ENCODE results near the gene ERCC2. TPM values are rescaled to one million over a fixed set of nuclear protein-coding genes. Genes with fewer than 3 reads are reported as not detected.

The ERCC2 gene
- total and polyA plus RNA-seq, 2 of the 8 experiments (the other 6 are each of a cell fraction or from before 2014, with no cell fraction given) = 107 to 117 TPM

DNA sequence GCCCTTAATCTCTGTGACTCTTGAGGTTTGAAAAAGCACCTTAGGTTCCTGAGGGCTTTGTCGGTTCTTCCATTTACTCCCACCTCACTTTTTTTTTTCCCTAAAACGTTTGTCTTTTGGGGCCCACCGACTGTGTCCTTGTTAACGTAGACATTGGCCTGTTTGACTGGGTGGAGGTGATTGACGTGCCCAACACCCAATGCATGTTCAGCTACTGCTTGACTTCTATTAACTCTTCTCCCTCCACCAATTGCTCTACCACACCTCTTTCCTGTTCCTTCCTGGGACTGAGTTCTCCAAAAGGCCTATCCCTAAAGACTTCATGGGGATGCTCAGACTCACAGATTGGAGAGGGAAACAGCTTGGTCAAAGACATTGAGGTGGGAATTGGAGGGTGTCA lies 65.0 kb downstream of the ERCC2 start:
- DNase-seq (ENCODE audit: low read depth in 1 of 2, low spot score in 2 of 2) = no peak
- Histone ChIP-seq H2BK12ac (ENCODE audit: low read depth, low read length) (no peak overlapping the region), H4K8ac (ENCODE audit: extremely low read depth, insufficient read depth, low read length) (no peak overlapping the region), H2AFZ (ENCODE audit: low read length) (no peak overlapping the region), H3K27me3 (replicated peaks in 1 of 4; ENCODE audit: control insufficient read depth in 3 of 4, extremely low read depth in 1 of 4, insufficient read depth in 3 of 4, low read length in 3 of 4) (peaks cover 0 to 13% (median 10%) of the 10 kb centered on the region in 4 experiments; a peak in 3 of 7 replicates), H2BK20ac (ENCODE audit: low read length) (0 out of 2 replicates have a peak overlapping the region, but pooled peaks have one; percentile 43), H3K27ac (ENCODE audit: low read depth, low read length) (no peak overlapping the region), H2BK5ac (ENCODE audit: low read depth, low read length) (no peak overlapping the region), H4K5ac (ENCODE audit: insufficient read length, low read depth, low read length) (no peak overlapping the region), H3K23ac (ENCODE audit: insufficient read length) (no peak overlapping the region), H3K56ac (replicated peaks; ENCODE audit: insufficient read length, low read depth, low read length) (no peak overlapping the region), H2BK15ac (ENCODE audit: low read length) (no peak overlapping the region), H3K79me1 (ENCODE audit: low read depth, low read length) (no peaks in the 10 kb centered on the region), H2AK5ac (ENCODE audit: low read depth, low read length) (0 out of 2 replicates have a peak overlapping the region, but pooled peaks have one; percentile 86), H3K36me3 (ENCODE audit: control insufficient read depth in 2 of 4, insufficient read depth in 4 of 4, low read length in 3 of 4) (no peaks in the 10 kb centered on the region; a peak in 1 of 8 replicates), H3K23me2 (ENCODE audit: low read depth, low read length) (no peaks in the 10 kb centered on the region), H3K9ac (replicated peaks in 1 of 4; ENCODE audit: extremely low read depth in 1 of 4, low read depth in 3 of 4, low read length in 3 of 4) (no peak overlapping the region), H2BK120ac (replicated peaks; ENCODE audit: low read depth, low read length) (no peak overlapping the region), H4K20me1 (replicated peaks in 1 of 2; ENCODE audit: control insufficient read depth in 1 of 2, insufficient read depth in 2 of 2, low read length in 2 of 2) (no peaks in the 10 kb centered on the region), H3K4me3 (ENCODE audit: extremely low read depth in 1 of 4, insufficient read depth in 2 of 4, low read depth in 3 of 4, low read length in 4 of 4) (no peak overlapping the region), H3K9me3 (ENCODE audit: insufficient read depth in 2 of 2, low read depth in 1 of 2, low read length in 1 of 2) (no peaks in the 10 kb centered on the region), H3K4me1 (replicated peaks in 1 of 4; ENCODE audit: control insufficient read depth in 3 of 4, insufficient read depth in 4 of 4, low read length in 3 of 4) (no peaks in the 10 kb centered on the region; a peak in 2 of 7 replicates), H3K14ac (ENCODE audit: insufficient read length) (no peak overlapping the region), H3K79me2 (ENCODE audit: control insufficient read depth in 1 of 2, insufficient read depth in 2 of 2, low read length in 2 of 2) (no peaks in the 10 kb centered on the region), H3K4me2 (ENCODE audit: insufficient read depth in 1 of 2, low read depth in 2 of 2, low read length in 2 of 2) (no peak overlapping the region), H3K4ac (replicated peaks; ENCODE audit: insufficient read length, low read depth, low read length) (no peak overlapping the region), H3K18ac (ENCODE audit: extremely low read depth, low read length) (no peak overlapping the region), H4K91ac (replicated peaks; ENCODE audit: insufficient read length, low read length) (no peak overlapping the region)
- ChIA-PET CTCF (ENCODE audit: partially characterized antibody) (interaction anchor here (0.6 to 1.0 kb wide), 2 partner anchors 9 to 1332 kb away, joined by 3 read pairs; no protein-coding TSS in a partner anchor), POLR2A (ENCODE audit: partially characterized antibody) (interaction anchor here (0.6 to 1.4 kb wide), 3 partner anchors 19 to 61 kb away, joined by 3 to 4 read pairs (median 3); no protein-coding TSS in a partner anchor)
- no peak for FAIRE-seq
- WGBS, 2 experiments (ENCODE audit: extremely low coverage in 1 of 2, insufficient coverage in 1 of 2, insufficient read length in 1 of 2, insufficient replicate concordance in 2 of 2, low coverage in 1 of 2, low lambda C conversion rate in 2 of 2, missing lambda C conversion rate in 1 of 2) = 52% methylated on average over 5 of the region's 5 CpGs; no CpG with 5 or more reads in 1 of the 2 experiments
- TF ChIP-seq TAF1 (IDR thresholded peaks at IDR 0.05; ENCODE audit: low read depth, low read length) (no peak), CBX5 (IDR thresholded peaks at IDR 0.05; ENCODE audit: low read depth, low read length) (no peak), SIN3A (conservative IDR thresholded peaks at IDR 0.05 in 1 of 2, IDR thresholded peaks at IDR 0.05 in 1 of 2; ENCODE audit: low read depth in 1 of 2, low read length in 2 of 2) (no peak), TAF7 (optimal IDR thresholded peaks at IDR 0.05; ENCODE audit: borderline replicate concordance, low read depth, low read length) (no peak), KDM5A (IDR thresholded peaks at IDR 0.05; ENCODE audit: low read length) (no peak), NANOG (IDR thresholded peaks at IDR 0.05; ENCODE audit: insufficient read depth, low read depth, low read length, poor library complexity, severe bottlenecking) (no peak), SAP30 (IDR thresholded peaks at IDR 0.05; ENCODE audit: insufficient read depth, insufficient replicate concordance, low read length) (no peak), YY1 (IDR thresholded peaks at IDR 0.05; ENCODE audit: low read depth, low read length) (no peak), ZNF274 (IDR thresholded peaks at IDR 0.05; ENCODE audit: borderline replicate concordance, extremely low read depth, low read length) (no peak), SP2 (IDR thresholded peaks at IDR 0.05; ENCODE audit: low read length) (peak; percentile 16; the same call in 1 of the 2 replicates), RFX5 (IDR thresholded peaks at IDR 0.05; ENCODE audit: borderline replicate concordance, low read depth, low read length) (no peak), SP1 (IDR thresholded peaks at IDR 0.05; ENCODE audit: low read depth, low read length) (0 out of 2 replicates have a peak, but pooled peaks have one; percentile 46)
